HAP-1 (cell line): ENCODE data around the gene ACAT2.
"Not testable (repeated sequence)": the region's sequence is repeated elsewhere in the genome, so short reads cannot be mapped to it uniquely, and the experiment has no call there.

Source experiments
- DNase-seq, 2 experiments: peaks; one replicate each; pipeline ENCODE4 v3.0.0-alpha.2; 2016 to 2020; ENCODE audit warnings: low spot score in 2 of 2
- H3K27me3 ChIP-seq: fragments of 250-450 bp; sonication (Bioruptor Pico); 2 replicates; pipeline ENCODE4 v1.5.1; 2020; ENCODE audit warnings: low read depth, mild to moderate bottlenecking, moderate library complexity
- H3K36me3 ChIP-seq: fragments of 250-450 bp; sonication (Bioruptor Pico); replicated peaks from 2 replicates; pipeline ENCODE4 v1.5.1; 2020; ENCODE audit warnings: mild to moderate bottlenecking
- H3K4me1 ChIP-seq: fragments of 250-450 bp; sonication (Bioruptor Pico); 2 replicates; pipeline ENCODE4 v1.5.1; 2020; ENCODE audit warnings: mild to moderate bottlenecking
- H3K4me3 ChIP-seq: fragments of 250-450 bp; sonication (Bioruptor Pico); 2 replicates; pipeline ENCODE4 v1.5.1; 2020; ENCODE audit warnings: mild to moderate bottlenecking, moderate library complexity
- H3K9me3 ChIP-seq: fragments of 250-450 bp; sonication (Bioruptor Pico); 2 replicates; pipeline ENCODE4 v1.5.1; 2020; ENCODE audit warnings: mild to moderate bottlenecking, moderate library complexity
- in situ Hi-C: fragments of 300-500 bp; cut with MboI; formaldehyde crosslinking; loops from 3 replicates; pipeline ENCODE4 v1.14.3; 2020; ENCODE audit warnings: low sequenced_read_pairs, inconsistent platforms, mixed read lengths

ACAT2 gene

GRCh38 chr6:159725208-159725607 is 36.6 kb upstream of the ACAT2 start:
- Histone ChIP-seq H3K4me1 (peaks cover 18% of the 10 kb centered on the region), H3K36me3 (peaks cover 10% of the 10 kb centered on the region), H3K4me3 (peak overlapping the region; percentile 95)
- H3K9me3 ChIP-seq, H3K27me3 ChIP-seq, DNase-seq, in situ Hi-C loops: not testable (repeated sequence)

GRCh38 chr6:159726255-159726917 is 35.5 kb upstream of the ACAT2 start:
- H3K36me3 ChIP-seq: peaks cover 16% of the 10 kb centered on the region
- no peaks in the 10 kb centered on the region for H3K27me3 ChIP-seq
- no peaks in the 10 kb centered on the region for H3K9me3 ChIP-seq
- no peak for DNase-seq
- in situ Hi-C loops: no loop called here
- peak overlapping the region; percentile 95 for H3K4me3 ChIP-seq
- H3K4me1 ChIP-seq: peaks cover 20% of the 10 kb centered on the region

- no peaks in the 10 kb centered on the region for H3K9me3 ChIP-seq
- peak within 1 kb of the TSS; percentile 95 for H3K4me3 ChIP-seq
- peaks cover 20% of the 10 kb centered on the region for H3K4me1 ChIP-seq
- H3K36me3 ChIP-seq: peaks cover 21% of the 10 kb centered on the region
- DNase-seq: peak; percentile 92 to 98
- in situ Hi-C loops: no loop called here
- H3K27me3 ChIP-seq: no peaks in the 10 kb centered on the region
Measured at GRCh38 chr6:159726918-159727716, 34.7 kb upstream of the ACAT2 start, which contains the start of gene WTAP. TSS of gene WTAP (plus strand) at chr6:159727506. CDS start at chr6:159736266, 8,760 bp downstream.

GRCh38 chr6:159727717-159728445 is 34.0 kb upstream of the ACAT2 start:
- Histone ChIP-seq H3K4me3 (peak overlapping the region; percentile 95), H3K36me3 (peaks cover 23% of the 10 kb centered on the region), H3K9me3 (no peaks in the 10 kb centered on the region), H3K27me3 (no peaks in the 10 kb centered on the region), H3K4me1 (peaks cover 20% of the 10 kb centered on the region)
- DNase-seq: no peak
- in situ Hi-C loops: no loop called here

- Histone ChIP-seq H3K9me3 (no peaks in the 10 kb centered on the region), H3K4me3 (peak overlapping the region; percentile 95), H3K27me3 (no peaks in the 10 kb centered on the region), H3K4me1 (peaks cover 20% of the 10 kb centered on the region), H3K36me3 (peaks cover 18% of the 10 kb centered on the region)
- in situ Hi-C loops: no loop called here
- DNase-seq: no peak
Measured at GRCh38 chr6:159728531-159728964, 33.3 kb upstream of the ACAT2 start.

- in situ Hi-C loops: no loop called here
- Histone ChIP-seq H3K9me3 (no peaks in the 10 kb centered on the region), H3K4me3 (peak overlapping the region; percentile 95), H3K27me3 (no peaks in the 10 kb centered on the region), H3K4me1 (peaks cover 20% of the 10 kb centered on the region), H3K36me3 (peaks cover 18% of the 10 kb centered on the region)
- DNase-seq: no peak
Measured at GRCh38 chr6:159729598-159730331, 32.1 kb upstream of the ACAT2 start.

GRCh38 chr6:159730332-159730676 is 31.5 kb upstream of the ACAT2 start:
- Histone ChIP-seq H3K36me3 (peaks cover 18% of the 10 kb centered on the region), H3K27me3 (no peaks in the 10 kb centered on the region), H3K9me3 (no peaks in the 10 kb centered on the region), H3K4me1 (peaks cover 16% of the 10 kb centered on the region), H3K4me3 (no peak overlapping the region; the same call in 1 of the 2 replicates)
- in situ Hi-C loops: no loop called here
- DNase-seq: no peak

- H3K4me1 ChIP-seq: peaks cover 12% of the 10 kb centered on the region
- H3K4me3 ChIP-seq, H3K27me3 ChIP-seq, H3K9me3 ChIP-seq, DNase-seq, in situ Hi-C loops: not testable (repeated sequence)
- H3K36me3 ChIP-seq: peaks cover 23% of the 10 kb centered on the region
Measured at GRCh38 chr6:159732550-159732949, 29.3 kb upstream of the ACAT2 start.

- H3K27me3 ChIP-seq, H3K4me3 ChIP-seq, in situ Hi-C loops, DNase-seq, H3K9me3 ChIP-seq: not testable (repeated sequence)
- Histone ChIP-seq H3K36me3 (peaks cover 22% of the 10 kb centered on the region), H3K4me1 (peaks cover 12% of the 10 kb centered on the region)
Measured at GRCh38 chr6:159733395-159733794, 28.4 kb upstream of the ACAT2 start.

GRCh38 chr6:159736908-159737307 is 24.9 kb upstream of the ACAT2 start:
- Histone ChIP-seq H3K36me3 (peaks cover 39% of the 10 kb centered on the region), H3K9me3 (no peaks in the 10 kb centered on the region), H3K27me3 (no peaks in the 10 kb centered on the region), H3K4me3 (no peak overlapping the region), H3K4me1 (no peaks in the 10 kb centered on the region; the same call in 1 of the 2 replicates)
- no peak for DNase-seq
- in situ Hi-C loops: no loop called here

GRCh38 chr6:159739341-159739740 is 22.5 kb upstream of the ACAT2 start:
- Histone ChIP-seq H3K4me3 (no peak overlapping the region), H3K9me3 (no peaks in the 10 kb centered on the region), H3K27me3 (no peaks in the 10 kb centered on the region), H3K36me3 (peaks cover 59% of the 10 kb centered on the region), H3K4me1 (no peaks in the 10 kb centered on the region; the same call in 1 of the 2 replicates)
- DNase-seq: no peak
- in situ Hi-C loops: no loop called here

- H3K9me3 ChIP-seq: no peaks in the 10 kb centered on the region
- H3K27me3 ChIP-seq: no peaks in the 10 kb centered on the region
- no peak overlapping the region for H3K4me3 ChIP-seq
- in situ Hi-C loops: no loop called here
- DNase-seq: no peak
- H3K36me3 ChIP-seq: peaks cover 82% of the 10 kb centered on the region
- H3K4me1 ChIP-seq: no peaks in the 10 kb centered on the region
Measured at GRCh38 chr6:159742165-159742564, 19.7 kb upstream of the ACAT2 start.

GRCh38 chr6:159745081-159745480 is 16.8 kb upstream of the ACAT2 start:
- peaks cover 89% of the 10 kb centered on the region for H3K36me3 ChIP-seq
- in situ Hi-C loops: no loop called here

More at GRCh38 chr6:159745081-159745480, 16.8 kb upstream of the ACAT2 start:
- no peak for DNase-seq
- Histone ChIP-seq H3K4me3 (no peak overlapping the region), H3K27me3 (no peaks in the 10 kb centered on the region), H3K4me1 (no peaks in the 10 kb centered on the region), H3K9me3 (no peaks in the 10 kb centered on the region)
